H1 (cell line): ENCODE results near the gene FAM219A. TPM values are rescaled to one million over a fixed set of nuclear protein-coding genes. Genes with fewer than 3 reads are reported as not detected.

ENCODE experiments used
- CTCF ChIA-PET: fragments of 300-600 bp; sonication (Branson Sonifier 250); formaldehyde crosslinking; loops from one replicate; lab custom pipeline; 2021; ENCODE audit not compliant: partially characterized antibody; lab: Charles Lee
- POLR2A ChIA-PET: fragments of 300-600 bp; sonication (Branson Sonifier 250); formaldehyde crosslinking; loops from one replicate; lab custom pipeline; 2021; ENCODE audit warnings: inconsistent platforms; ENCODE audit not compliant: partially characterized antibody; lab: Charles Lee
- DNase-seq, 2 experiments: peaks; one replicate each; pipeline versions ENCODE4 v3.0.0 to v3.0.0-alpha.2; 2010 to 2022; ENCODE audit warnings: low spot score in 2 of 2, low read depth in 1 of 2, mixed read lengths in 1 of 2
- FAIRE-seq: peaks from 2 replicates; lab custom pipeline; 2011; peaks lifted over from hg19 to GRCh38; lab: Jason Lieb, UNC
- H2AFZ ChIP-seq: 2 replicates; pipeline ENCODE4 v1.8.1; 2012; ENCODE audit warnings: low read length, inconsistent platforms
- H2AK5ac ChIP-seq: 2 replicates; pipeline ENCODE4 v1.6.1; 2013; ENCODE audit warnings: low read depth, low read length
- H2BK120ac ChIP-seq: replicated peaks from 2 replicates; pipeline ENCODE3; 2013; ENCODE audit warnings: low read depth, low read length, inconsistent platforms
- H2BK12ac ChIP-seq: 2 replicates; pipeline ENCODE4 v1.6.1; 2013; ENCODE audit warnings: low read depth, low read length
- H2BK15ac ChIP-seq: 2 replicates; pipeline ENCODE4 v1.6.1; 2013; ENCODE audit warnings: low read length
- H2BK20ac ChIP-seq: 2 replicates; pipeline ENCODE4 v1.6.1; 2013; ENCODE audit warnings: low read length
- H2BK5ac ChIP-seq: 2 replicates; pipeline ENCODE4 v1.6.1; 2013; ENCODE audit warnings: low read depth, low read length
- H3K14ac ChIP-seq: 2 replicates; pipeline ENCODE4 v1.6.1; 2013; ENCODE audit warnings: inconsistent platforms; ENCODE audit not compliant: insufficient read length
- H3K18ac ChIP-seq: 2 replicates; pipeline ENCODE4 v1.6.1; 2013; ENCODE audit warnings: low read length; ENCODE audit errors: extremely low read depth
- H3K23ac ChIP-seq: 2 replicates; pipeline ENCODE4 v1.6.1; 2013; ENCODE audit warnings: inconsistent platforms; ENCODE audit not compliant: insufficient read length
- H3K23me2 ChIP-seq: 2 replicates; pipeline ENCODE4 v1.6.1; 2013; ENCODE audit warnings: low read depth, low read length
- H3K27ac ChIP-seq: 2 replicates; pipeline ENCODE4 v1.6.1; 2011; ENCODE audit warnings: low read depth, low read length, inconsistent platforms
- H3K27me3 ChIP-seq, 4 experiments: replicated peaks in 1 of 4; 1 replicate in 1 of 4; 2 replicates in 3 of 4; pipeline versions ENCODE4 v1.6.1 to v1.8.1; 2011 to 2013; ENCODE audit warnings: low read length in 3 of 4, mild to moderate bottlenecking in 3 of 4, inconsistent platforms in 2 of 4, mixed read lengths in 2 of 4, moderate library complexity in 1 of 4; ENCODE audit not compliant: control insufficient read depth in 3 of 4, insufficient read depth in 3 of 4; ENCODE audit errors: extremely low read depth in 1 of 4
- H3K36me3 ChIP-seq, 4 experiments: 2 replicates each; pipeline versions ENCODE4 v1.6.1 to v1.8.1; 2011 to 2013; ENCODE audit warnings: mild to moderate bottlenecking in 4 of 4, low read length in 3 of 4, moderate library complexity in 2 of 4, control low read depth in 1 of 4, inconsistent platforms in 1 of 4; ENCODE audit not compliant: insufficient read depth in 4 of 4, control insufficient read depth in 2 of 4
- H3K4ac ChIP-seq: replicated peaks from 2 replicates; pipeline ENCODE3; 2013; ENCODE audit warnings: low read length, low read depth, mixed read lengths, inconsistent platforms; ENCODE audit not compliant: insufficient read length
- H3K4me1 ChIP-seq, 4 experiments: replicated peaks in 1 of 4; 1 replicate in 1 of 4; 2 replicates in 3 of 4; pipeline versions ENCODE4 v1.6.1 to v1.8.1; 2011 to 2013; ENCODE audit warnings: low read length in 3 of 4, inconsistent platforms in 2 of 4, mixed read lengths in 1 of 4; ENCODE audit not compliant: insufficient read depth in 4 of 4, control insufficient read depth in 3 of 4
- H3K4me2 ChIP-seq, 2 experiments: 2 replicates each; pipeline versions ENCODE4 v1.6.1 to v1.8.1; 2011 to 2013; ENCODE audit warnings: low read depth in 2 of 2, low read length in 2 of 2, control low read depth in 1 of 2, inconsistent platforms in 1 of 2, mild to moderate bottlenecking in 1 of 2; ENCODE audit not compliant: insufficient read depth in 1 of 2
- H3K4me3 ChIP-seq, 4 experiments: fragments of 200-600, 300-600 bp in 1 of 4; sonication (generic), shearing (Covaris generic), sonication (Bioruptor Twin) in 1 of 4; 2 replicates each; pipeline versions ENCODE4 v1.5.1 to v1.8.1; 2011 to 2016; ENCODE audit warnings: low read length in 4 of 4, low read depth in 3 of 4, control low read depth in 2 of 4, inconsistent platforms in 2 of 4, mild to moderate bottlenecking in 2 of 4, mixed read lengths in 1 of 4, moderate library complexity in 1 of 4; ENCODE audit not compliant: insufficient read depth in 2 of 4; ENCODE audit errors: extremely low read depth in 1 of 4
- H3K56ac ChIP-seq: replicated peaks from 2 replicates; pipeline ENCODE3; 2013; ENCODE audit warnings: low read depth, mild to moderate bottlenecking, mixed read lengths, low read length, inconsistent platforms; ENCODE audit not compliant: insufficient read length
- H3K79me1 ChIP-seq: 2 replicates; pipeline ENCODE4 v1.6.1; 2013; ENCODE audit warnings: low read depth, low read length, control low read depth
- H3K79me2 ChIP-seq, 2 experiments: 2 replicates each; pipeline versions ENCODE4 v1.6.1 to v1.8.1; 2012 to 2013; ENCODE audit warnings: low read length in 2 of 2, mild to moderate bottlenecking in 2 of 2, inconsistent platforms in 1 of 2; ENCODE audit not compliant: insufficient read depth in 2 of 2, control insufficient read depth in 1 of 2
- H3K9ac ChIP-seq, 4 experiments: replicated peaks in 1 of 4; 1 replicate in 1 of 4; 2 replicates in 3 of 4; pipeline versions ENCODE4 v1.6.1 to v1.8.1; 2011 to 2013; ENCODE audit warnings: low read depth in 3 of 4, low read length in 3 of 4, control low read depth in 2 of 4, mild to moderate bottlenecking in 2 of 4, moderate library complexity in 2 of 4, inconsistent platforms in 1 of 4; ENCODE audit errors: extremely low read depth in 1 of 4
- H3K9me3 ChIP-seq, 2 experiments: 2 replicates each; pipeline versions ENCODE4 v1.6.1 to v1.8.1; 2012 to 2013; ENCODE audit warnings: mild to moderate bottlenecking in 2 of 2, moderate library complexity in 2 of 2, control low read depth in 1 of 2, inconsistent platforms in 1 of 2, low read depth in 1 of 2, low read length in 1 of 2, mixed read lengths in 1 of 2; ENCODE audit not compliant: insufficient read depth in 2 of 2
- H4K20me1 ChIP-seq, 2 experiments: replicated peaks in 1 of 2; 2 replicates each; pipeline versions ENCODE3 to v1.8.1; 2011 to 2013; ENCODE audit warnings: inconsistent platforms in 2 of 2, low read length in 2 of 2, mild to moderate bottlenecking in 1 of 2; ENCODE audit not compliant: insufficient read depth in 2 of 2, control insufficient read depth in 1 of 2
- H4K5ac ChIP-seq: 2 replicates; pipeline ENCODE4 v1.6.1; 2013; ENCODE audit warnings: low read length, low read depth, mixed read lengths, inconsistent platforms; ENCODE audit not compliant: insufficient read length
- H4K8ac ChIP-seq: 2 replicates; pipeline ENCODE4 v1.8.0; 2013; ENCODE audit warnings: mild to moderate bottlenecking, moderate library complexity, low read length, inconsistent platforms; ENCODE audit not compliant: insufficient read depth; ENCODE audit errors: extremely low read depth
- H4K91ac ChIP-seq: replicated peaks from 2 replicates; pipeline ENCODE3; 2013; ENCODE audit warnings: low read length, mixed read lengths, inconsistent platforms; ENCODE audit not compliant: insufficient read length
- CTCF ChIP-seq, 3 experiments: IDR thresholded peaks; 1 replicate in 2 of 3; 2 replicates in 1 of 3; pipeline versions ENCODE4 v1.5.1 to v1.6.1; 2011; ENCODE audit warnings: low read length in 3 of 3, mild to moderate bottlenecking in 3 of 3, inconsistent platforms in 2 of 3, low read depth in 1 of 3, moderate library complexity in 1 of 3; ENCODE audit not compliant: insufficient read depth in 1 of 3; ENCODE audit errors: control extremely low read depth in 1 of 3
- RAD21 ChIP-seq, 2 experiments: IDR thresholded peaks in 1 of 2; conservative IDR thresholded peaks in 1 of 2; 2 replicates each; pipeline ENCODE4 v1.6.1; 2011; ENCODE audit warnings: low read depth in 2 of 2, low read length in 2 of 2, improper control_type of control experiment in 1 of 2, inconsistent platforms in 1 of 2, mild to moderate bottlenecking in 1 of 2, moderate library complexity in 1 of 2
- SRF ChIP-seq: IDR thresholded peaks from 2 replicates; pipeline ENCODE4 v1.6.1; 2011; ENCODE audit warnings: mild to moderate bottlenecking, low read depth, low read length, moderate library complexity
- TBP ChIP-seq: IDR thresholded peaks from 2 replicates; pipeline ENCODE4 v1.6.1; 2011; ENCODE audit warnings: low read depth, low read length, improper control_type of control experiment
- TCF12 ChIP-seq: IDR thresholded peaks from 2 replicates; pipeline ENCODE4 v1.6.1; 2011; ENCODE audit warnings: low read depth, mild to moderate bottlenecking, low read length
- WGBS, 2 experiments: shearing (Covaris generic) in 1 of 2; methylation state at CpG; one replicate each; pipeline versions ENCODE4 v1.1.6 to v1.1.7; 2013 to 2015; ENCODE audit warnings: low lambda C conversion rate in 2 of 2, mixed read lengths in 2 of 2, inconsistent platforms in 1 of 2, low coverage in 1 of 2, missing lambda C conversion rate in 1 of 2; ENCODE audit not compliant: insufficient replicate concordance in 2 of 2, insufficient coverage in 1 of 2, insufficient read length in 1 of 2; ENCODE audit errors: extremely low coverage in 1 of 2, missing lambda C conversion rate in 1 of 2; 5-methylcytosine and 5-hydroxymethylcytosine counted together
- polyA plus RNA-seq, 7 experiments: library from polyadenylated mRNA; depleted of rRNA in 3 of 7; stranded (reverse) in 5 of 7; unstranded in 2 of 7; fragments of >200 nt in 5 of 7; fragments of 200-250 nt in 2 of 7; gene quantifications; 1 replicate in 5 of 7; 2 replicates in 1 of 7; 4 replicates in 1 of 7; pipeline versions ENCODE4 v1.2.1 to v1.2.3, GENCODE V29; 2011 to 2013; ENCODE audit warnings: missing spikeins in 2 of 7, mixed read lengths in 2 of 7
- total RNA-seq: library from RNA; stranded (reverse); fragmentation: NEBNext Ultra II Directional; extraction: Animal tissue kit (Norgen Biotek cat#: 25700); gene quantifications from 2 replicates; pipeline ENCODE4 v1.2.1, GENCODE V29; 2021

The FAM219A gene
- total and polyA plus RNA-seq, 2 of the 8 experiments (the other 6 are each of a cell fraction or from before 2014, with no cell fraction given), result 7.7 to 10.4 TPM

GRCh38 chr9:34400275-34400674, 58.1 kb downstream of the FAM219A start:
- Histone ChIP-seq H4K91ac (no peak overlapping the region), H2AFZ (no peak overlapping the region), H4K8ac (no peak overlapping the region), H4K5ac (no peak overlapping the region), H3K27ac (no peak overlapping the region), H3K56ac (no peak overlapping the region), H3K27me3 (no peaks in the 10 kb centered on the region), H4K20me1 (peaks cover 0 to 2% of the 10 kb centered on the region in 2 experiments), H3K4me2 (no peak overlapping the region), H3K36me3 (no peaks in the 10 kb centered on the region; a peak in 2 of 8 replicates), H3K9ac (no peak overlapping the region), H2BK15ac (no peak overlapping the region), H3K4me3 (no peak overlapping the region), H2BK120ac (no peak overlapping the region), H3K4me1 (no peaks in the 10 kb centered on the region), H2BK12ac (no peak overlapping the region), H3K79me2 (no peaks in the 10 kb centered on the region), H3K4ac (no peak overlapping the region), H2AK5ac (no peak overlapping the region), H2BK20ac (no peak overlapping the region), H3K23me2 (no peaks in the 10 kb centered on the region), H3K9me3 (no peaks in the 10 kb centered on the region), H3K79me1 (no peaks in the 10 kb centered on the region), H2BK5ac (no peak overlapping the region), H3K14ac (no peak overlapping the region), H3K23ac (no peak overlapping the region), H3K18ac (no peak overlapping the region)
- FAIRE-seq, result no peak
- peak in 1 of 2 experiments; percentile 81 for DNase-seq
- no peak for TF ChIP-seq TBP
- no peak for TF ChIP-seq SRF
- TF ChIP-seq TCF12, result no peak
- peak; percentile 51 to 66 (median 55) for TF ChIP-seq CTCF (IDR thresholded peaks at IDR 0.05; ENCODE audit: control extremely low read depth in 1 of 3, insufficient read depth in 1 of 3, low read depth in 1 of 3, low read length in 3 of 3)
- peak; percentile 12 to 29; a peak in 3 of 4 replicates for TF ChIP-seq RAD21 (IDR thresholded peaks at IDR 0.05 in 1 of 2, conservative IDR thresholded peaks at IDR 0.05 in 1 of 2; ENCODE audit: low read depth in 2 of 2, low read length in 2 of 2)
- 69% methylated on average over 9 of the region's 12 CpGs; no CpG with 5 or more reads in 1 of the 2 experiments for WGBS, 2 experiments
- ChIA-PET CTCF (interaction anchor here (0.5 to 4.0 kb wide), 24 partner anchors 9 to 1373 kb away, joined by 3 to 22 read pairs (median 4); no protein-coding TSS in a partner anchor), POLR2A (interaction anchor here (0.6 kb wide), 1 partner anchor 52 kb away, joined by 3 read pairs; no protein-coding TSS in a partner anchor)
